Left lung (tissue), 10 donors: ENCODE data around the gene TJP2. TPM values are rescaled to one million over a fixed set of nuclear protein-coding genes. Genes with fewer than 3 reads are reported as not detected.

Experiments
- ATAC-seq: fragments of 200-7000 bp; cut with Tn5 transposase; one replicate; pipeline ENCODE4 v1.9.1; 2020; ENCODE audit warnings: moderate library complexity
- DNase-seq, 4 donors: peaks; one replicate each; pipeline ENCODE4 v3.0.0-alpha.2; 2013 to 2020
- H3K27ac ChIP-seq, 2 donors: fragments of 200-600 bp; sonication (generic) in 1 of 2; one replicate each; pipeline versions ENCODE4 v1.5.0 to v1.8.0; 2020 to 2021
- H3K27me3 ChIP-seq, 2 donors: fragments of 200-600 bp; sonication (generic) in 1 of 2; one replicate each; pipeline versions ENCODE4 v1.5.0 to v1.8.0; 2020 to 2021
- H3K36me3 ChIP-seq, 2 donors: fragments of 200-600 bp; sonication (generic) in 1 of 2; one replicate each; pipeline versions ENCODE4 v1.5.0 to v1.8.0; 2020 to 2021
- H3K4me1 ChIP-seq, 2 donors: fragments of 200-600 bp; one replicate each; pipeline ENCODE4 v1.8.0; 2021
- H3K4me3 ChIP-seq, 2 donors: fragments of 200-600 bp; sonication (generic) in 1 of 2; one replicate each; pipeline versions ENCODE4 v1.5.0 to v1.8.0; 2020 to 2021; ENCODE audit warnings: mild to moderate bottlenecking in 1 of 2
- H3K9me3 ChIP-seq, 2 donors: fragments of 200-600 bp; sonication (generic) in 1 of 2; one replicate each; pipeline versions ENCODE4 v1.5.0 to v1.8.0; 2020 to 2021
- intact Hi-C, 2 donors: fragments of 100-400 bp; cut with DNase I; formaldehyde crosslinking; loops; one replicate each; pipeline versions ENCODE4 v1.11.2 to v1.14.2; 2022
- polyA plus RNA-seq, 6 donors: library from polyadenylated mRNA; unstranded; fragments of 120-200 nt; gene quantifications; one replicate each; pipeline ENCODE4 v1.2.1, GENCODE V29; 2013; ENCODE audit not compliant: insufficient read length in 6 of 6
- total RNA-seq, 2 donors: library from RNA; stranded (reverse); fragmentation: NEBNext Ultra II Directional; extraction: Animal tissue kit (Norgen Biotek cat#: 25700); gene quantifications; one replicate each; pipeline ENCODE4 v1.2.1, GENCODE V29; 2021
- TF ChIP-seq, protein P1 (sequence below), 2 donors: fragments of 200-600 bp; sonication (generic) in 1 of 2; IDR thresholded peaks; one replicate each; pipeline versions ENCODE4 v1.5.0 to v1.8.0; 2021; ENCODE audit warnings: antibody characterized with exemption in 2 of 2
- donor health status: DM: no; HTN: yes; CAD: no.
- donor health status: DM: no; HTN: no; CAD: no.

The TJP2 gene
- total and polyA plus RNA-seq, 8 donors = 93.0 to 139 (median 114) TPM

- peak in 2 of 4 donors; percentile 59 to 63 for DNase-seq
- intact Hi-C loops = no loop called here
- Histone ChIP-seq H3K4me3 (peak overlapping the region in 1 of 2 donors; percentile 14), H3K27me3 (no peaks in the 10 kb centered on the region), H3K4me1 (peaks cover 7 to 52% of the 10 kb centered on the region in 2 donors), H3K9me3 (no peaks in the 10 kb centered on the region), H3K27ac (no peak overlapping the region), H3K36me3 (no peaks in the 10 kb centered on the region)
- ATAC-seq = peak; percentile 62
- TF ChIP-seq, protein P1, sequence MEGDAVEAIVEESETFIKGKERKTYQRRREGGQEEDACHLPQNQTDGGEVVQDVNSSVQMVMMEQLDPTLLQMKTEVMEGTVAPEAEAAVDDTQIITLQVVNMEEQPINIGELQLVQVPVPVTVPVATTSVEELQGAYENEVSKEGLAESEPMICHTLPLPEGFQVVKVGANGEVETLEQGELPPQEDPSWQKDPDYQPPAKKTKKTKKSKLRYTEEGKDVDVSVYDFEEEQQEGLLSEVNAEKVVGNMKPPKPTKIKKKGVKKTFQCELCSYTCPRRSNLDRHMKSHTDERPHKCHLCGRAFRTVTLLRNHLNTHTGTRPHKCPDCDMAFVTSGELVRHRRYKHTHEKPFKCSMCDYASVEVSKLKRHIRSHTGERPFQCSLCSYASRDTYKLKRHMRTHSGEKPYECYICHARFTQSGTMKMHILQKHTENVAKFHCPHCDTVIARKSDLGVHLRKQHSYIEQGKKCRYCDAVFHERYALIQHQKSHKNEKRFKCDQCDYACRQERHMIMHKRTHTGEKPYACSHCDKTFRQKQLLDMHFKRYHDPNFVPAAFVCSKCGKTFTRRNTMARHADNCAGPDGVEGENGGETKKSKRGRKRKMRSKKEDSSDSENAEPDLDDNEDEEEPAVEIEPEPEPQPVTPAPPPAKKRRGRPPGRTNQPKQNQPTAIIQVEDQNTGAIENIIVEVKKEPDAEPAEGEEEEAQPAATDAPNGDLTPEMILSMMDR (IDR thresholded peaks at IDR 0.05) = no peak
Measured at GRCh38 chr9:69168709-69169217, 5.3 kb upstream of the TJP2 start.

DNA sequence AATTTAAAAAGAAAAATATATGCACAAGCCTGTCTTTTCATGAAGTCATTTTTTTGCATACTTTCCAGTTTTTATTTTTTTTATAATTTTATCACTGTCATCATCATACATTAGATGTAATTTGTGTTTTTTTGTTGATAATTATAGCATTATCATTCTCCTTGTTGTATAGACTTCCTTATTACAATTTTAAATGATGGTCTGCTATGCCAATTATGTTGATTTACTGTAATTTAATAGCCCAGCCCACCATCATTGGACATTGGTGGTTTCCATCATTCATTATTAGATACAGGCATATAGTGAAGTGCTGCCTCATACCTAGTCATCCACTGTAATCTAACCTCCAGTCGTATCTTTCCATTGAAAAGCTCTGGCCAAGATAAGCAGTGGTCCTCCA is 3.8 kb upstream of the TJP2 start:
- DNase-seq = no peak
- intact Hi-C loops = no loop called here
- ATAC-seq = no peak
- Histone ChIP-seq H3K4me1 (peaks cover 7 to 53% of the 10 kb centered on the region in 2 donors), H3K36me3 (no peaks in the 10 kb centered on the region), H3K27me3 (no peaks in the 10 kb centered on the region), H3K27ac (no peak overlapping the region), H3K9me3 (no peaks in the 10 kb centered on the region), H3K4me3 (no peak overlapping the region)
- TF ChIP-seq, protein P1 (IDR thresholded peaks at IDR 0.05) = no peak

DNA sequence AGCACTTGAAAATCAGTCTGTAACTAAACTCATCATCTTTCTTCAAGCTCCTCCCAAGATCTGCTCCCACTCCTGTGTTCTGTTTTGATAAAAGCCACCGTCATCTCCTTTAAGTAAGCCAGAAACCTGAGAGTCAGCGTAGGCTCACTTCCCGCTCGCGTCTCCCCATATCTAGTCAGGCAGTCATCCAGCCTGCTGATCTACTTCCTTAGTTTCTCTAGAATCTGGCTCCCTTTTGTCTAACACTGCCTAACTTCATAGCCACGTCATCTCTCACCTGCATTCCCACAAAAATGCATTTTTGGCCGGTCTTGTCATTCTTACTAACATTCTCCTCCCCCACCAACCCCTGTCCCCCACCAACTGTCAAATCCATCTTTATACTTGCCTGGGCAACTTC is 3.0 kb upstream of the TJP2 start:
- Histone ChIP-seq H3K27me3 (no peaks in the 10 kb centered on the region), H3K4me3 (no peak overlapping the region), H3K4me1 (peaks cover 7 to 61% of the 10 kb centered on the region in 2 donors), H3K27ac (no peak overlapping the region), H3K36me3 (no peaks in the 10 kb centered on the region), H3K9me3 (no peaks in the 10 kb centered on the region)
- TF ChIP-seq, protein P1 (IDR thresholded peaks at IDR 0.05) = no peak
- DNase-seq = no peak
- ATAC-seq = no peak
- intact Hi-C loops = no loop called here

- Histone ChIP-seq H3K4me1 (peaks cover 7 to 66% of the 10 kb centered on the region in 2 donors), H3K9me3 (no peaks in the 10 kb centered on the region), H3K27me3 (no peaks in the 10 kb centered on the region), H3K36me3 (no peaks in the 10 kb centered on the region), H3K27ac (no peak overlapping the region), H3K4me3 (no peak overlapping the region)
- ATAC-seq = no peak
- no peak for DNase-seq
- TF ChIP-seq, protein P1 (IDR thresholded peaks at IDR 0.05) = no peak
- intact Hi-C loops = no loop called here
Measured at GRCh38 chr9:69171517-69171916, 2.6 kb upstream of the TJP2 start.

DNA sequence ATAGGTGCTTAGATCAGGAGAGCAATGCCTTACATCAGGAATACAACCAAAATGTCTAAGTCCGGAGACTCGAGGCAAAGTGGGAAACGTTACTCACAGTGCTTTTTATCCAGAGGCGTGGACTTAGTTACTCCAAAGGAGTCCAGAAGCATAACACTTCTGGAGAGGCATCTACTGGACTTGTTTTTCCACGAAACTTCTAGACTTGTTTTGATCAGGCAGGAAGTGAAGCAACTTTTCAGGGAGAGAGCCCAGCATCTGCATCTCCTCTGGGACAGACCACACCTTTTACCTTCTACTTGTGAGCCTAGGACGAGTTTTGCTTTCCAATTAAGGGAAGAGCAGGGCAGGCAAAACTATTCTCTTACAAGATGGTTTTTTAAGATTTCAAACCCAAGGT is 1.2 kb upstream of the TJP2 start:
- Histone ChIP-seq H3K27ac (peak overlapping the region in 1 of 2 donors; percentile 9), H3K36me3 (no peaks in the 10 kb centered on the region), H3K27me3 (no peaks in the 10 kb centered on the region), H3K9me3 (no peaks in the 10 kb centered on the region), H3K4me1 (peaks cover 7 to 80% of the 10 kb centered on the region in 2 donors), H3K4me3 (no peak overlapping the region)
- TF ChIP-seq, protein P1 (IDR thresholded peaks at IDR 0.05) = no peak
- DNase-seq = no peak
- intact Hi-C loops = no loop called here
- ATAC-seq = no peak
